Cortex of kidney (tissue), 1 donor: ENCODE measurements around the gene MYO3B.
"Not testable (repeated sequence)": the region's sequence is repeated elsewhere in the genome, so short reads cannot be mapped to it uniquely, and the experiment has no call there.

Experiments
- DNase-seq: peaks from one replicate; lab custom pipeline; 2025; lab: John Stamatoyannopoulos, UW

The MYO3B gene

GRCh38 chr2:170472498-170472897 lies 294.6 kb downstream of the MYO3B start:
- DNase-seq, result not testable (repeated sequence)

- DNase-seq, result no peak
Observed at GRCh38 chr2:170475878-170476277, 297.9 kb downstream of the MYO3B start.

- DNase-seq, result no peak
Observed at GRCh38 chr2:170477630-170478029, 299.7 kb downstream of the MYO3B start.

- DNase-seq, result no peak
Observed at GRCh38 chr2:170481201-170481600, 303.3 kb downstream of the MYO3B start.

GRCh38 chr2:170484552-170484951 lies 306.6 kb downstream of the MYO3B start:
- no peak for DNase-seq

GRCh38 chr2:170485254-170486026 lies 307.5 kb downstream of the MYO3B start:
- no peak for DNase-seq

GRCh38 chr2:170486730-170487129 lies 308.8 kb downstream of the MYO3B start:
- DNase-seq, result no peak

- DNase-seq, result no peak
Observed at GRCh38 chr2:170488807-170489206, 310.9 kb downstream of the MYO3B start.

GRCh38 chr2:170492010-170492409 lies 314.1 kb downstream of the MYO3B start:
- DNase-seq, result no peak

- no peak for DNase-seq
Observed at GRCh38 chr2:170493426-170494097, 315.6 kb downstream of the MYO3B start.

- DNase-seq, result no peak
Observed at GRCh38 chr2:170495896-170496295, 317.9 kb downstream of the MYO3B start.

GRCh38 chr2:170498619-170499018 lies 320.7 kb downstream of the MYO3B start:
- no peak for DNase-seq

- no peak for DNase-seq
Observed at GRCh38 chr2:170500104-170500503, 322.2 kb downstream of the MYO3B start.

- no peak for DNase-seq
Observed at GRCh38 chr2:170500770-170501169, 322.8 kb downstream of the MYO3B start.

- DNase-seq, result no peak
Observed at GRCh38 chr2:170501421-170502043, 323.6 kb downstream of the MYO3B start.

- DNase-seq, result no peak
Observed at GRCh38 chr2:170502361-170503130, 324.6 kb downstream of the MYO3B start.

- no peak for DNase-seq
Observed at GRCh38 chr2:170503563-170503962, 325.6 kb downstream of the MYO3B start.

GRCh38 chr2:170503971-170504809 lies 326.2 kb downstream of the MYO3B start:
- no peak for DNase-seq

- DNase-seq, result no peak
Observed at GRCh38 chr2:170504810-170505145, 326.8 kb downstream of the MYO3B start.

- no peak for DNase-seq
Observed at GRCh38 chr2:170505631-170506275, 327.8 kb downstream of the MYO3B start.
